VCaP (cell line): Measurements from ENCODE around the gene PDZK1IP1.

Experiments
- H3K27ac ChIP-seq: fragments of 450-650 bp; 2 replicates; pipeline ENCODE4 v1.5.1; 2017
- CTCF ChIP-seq: fragments of 450-650 bp; conservative IDR thresholded peaks from 2 replicates; pipeline ENCODE4 v1.5.1; 2017; ENCODE audit warnings: mild to moderate bottlenecking, moderate library complexity

The PDZK1IP1 gene

GRCh38 chr1:47231301-47232186 is 41.7 kb upstream of the PDZK1IP1 start:
- no peak for TF ChIP-seq CTCF
- H3K27ac ChIP-seq, result no peak overlapping the region

- H3K27ac ChIP-seq, result no peak overlapping the region
Measured at GRCh38 chr1:47230692-47231300, 41.0 kb upstream of the PDZK1IP1 start.

GRCh38 chr1:47229886-47230691 is 40.3 kb upstream of the PDZK1IP1 start:
- no peak for TF ChIP-seq CTCF
- H3K27ac ChIP-seq, result no peak overlapping the region

More at GRCh38 chr1:47230692-47231300, 41.0 kb upstream of the PDZK1IP1 start:
- TF ChIP-seq CTCF, result no peak

GRCh38 chr1:47229031-47229885 is 39.4 kb upstream of the PDZK1IP1 start:
- TF ChIP-seq CTCF, result no peak
- H3K27ac ChIP-seq, result no peak overlapping the region

DNA sequence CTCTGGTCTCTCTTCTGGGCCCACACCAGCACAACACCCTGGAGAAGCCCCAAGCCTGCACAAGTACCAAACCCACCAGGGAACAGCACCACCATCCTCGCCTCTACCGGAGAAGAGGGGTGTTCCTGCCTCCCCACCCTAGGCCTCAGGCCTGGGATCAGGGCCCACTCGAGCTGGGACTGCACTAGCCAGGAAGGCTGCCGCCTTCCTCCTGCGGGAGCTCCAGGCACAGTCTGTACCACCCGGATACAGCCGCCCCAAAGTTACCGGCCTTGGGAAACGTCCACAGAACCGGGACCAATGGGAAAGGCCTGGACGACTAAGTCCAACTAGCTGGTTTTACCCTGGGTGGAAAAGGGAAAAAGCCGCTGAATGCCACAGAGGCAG is 38.8 kb upstream of the PDZK1IP1 start:
- no peak for TF ChIP-seq CTCF

DNA sequence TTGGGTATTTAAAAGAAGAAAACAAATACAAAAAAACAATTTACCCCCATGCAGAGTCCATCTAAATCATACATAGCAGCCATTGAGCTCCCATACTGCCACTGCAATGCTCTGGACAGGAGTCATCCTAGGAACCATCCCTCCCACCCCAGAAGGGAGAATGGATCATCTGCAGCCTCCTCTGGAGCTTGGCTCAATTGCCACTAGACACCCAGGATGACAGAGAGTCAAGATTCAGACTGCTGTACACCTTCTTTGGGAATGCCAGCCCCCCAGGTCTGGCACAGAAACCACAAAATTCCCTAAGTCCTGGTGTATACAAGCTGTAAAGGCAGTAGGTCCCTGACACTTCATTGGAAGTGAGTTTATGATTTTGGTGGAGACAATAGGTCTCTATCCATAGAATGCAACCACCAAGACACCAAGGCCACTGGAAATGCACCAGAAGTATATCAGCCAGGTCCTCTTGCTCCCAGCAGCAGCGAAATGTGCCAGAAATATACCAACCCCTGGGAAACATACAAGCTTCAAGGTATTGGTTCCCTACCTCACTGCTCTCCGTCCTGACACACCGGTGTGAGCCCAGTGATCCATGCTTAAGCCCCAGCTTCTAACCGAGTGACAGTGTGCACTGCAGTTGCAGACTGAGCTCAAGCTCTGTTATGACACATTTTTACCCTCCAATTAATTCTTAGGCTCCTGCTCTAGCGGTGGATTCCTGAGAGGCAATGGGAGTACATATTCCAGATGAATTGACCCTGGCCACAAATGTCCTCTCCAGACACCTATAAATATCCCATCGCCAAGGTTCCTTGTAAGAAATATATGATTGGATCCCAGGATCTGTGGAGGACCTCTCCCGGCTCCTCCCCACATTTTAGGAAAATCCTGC is 37.8 kb upstream of the PDZK1IP1 start:
- H3K27ac ChIP-seq, result no peak overlapping the region
- no peak for TF ChIP-seq CTCF

More for the DNA sequence above, 38.8 kb upstream of the PDZK1IP1 start:
- no peak overlapping the region for H3K27ac ChIP-seq
